Stimulated activated CD4-positive, alpha-beta T cell treated with anti-CD3 and anti-CD28 coated beads, TNF-alpha, amount 100 ng/mL, for 4 hours (primary cell): ENCODE measurements around the gene ST8SIA3.

Experiments
- DNase-seq, 3 experiments: peaks; one replicate each; pipeline ENCODE4 v3.0.0-alpha.2; 2020; ENCODE audit warnings: low read depth in 3 of 3

The ST8SIA3 gene

GRCh38 chr18:57352271-57352701, at the start of gene ST8SIA3:
ST8SIA3 (plus strand) TSS chr18:57352557; CDS start chr18:57352847, 290 bp downstream.
- DNase-seq = no peak

GRCh38 chr18:57311472-57311871, 40.9 kb upstream of the ST8SIA3 start:
- no peak for DNase-seq

- no peak for DNase-seq
Measured at GRCh38 chr18:57312346-57313144, 39.8 kb upstream of the ST8SIA3 start.

GRCh38 chr18:57320603-57321002, 31.8 kb upstream of the ST8SIA3 start:
- DNase-seq = no peak

GRCh38 chr18:57325491-57326166, 26.7 kb upstream of the ST8SIA3 start:
- no peak for DNase-seq

GRCh38 chr18:57326718-57327323, 25.5 kb upstream of the ST8SIA3 start:
- no peak for DNase-seq

GRCh38 chr18:57328665-57329064, 23.7 kb upstream of the ST8SIA3 start:
- DNase-seq = no peak

- no peak for DNase-seq
Measured at GRCh38 chr18:57329856-57330255, 22.5 kb upstream of the ST8SIA3 start.

GRCh38 chr18:57331718-57332117, 20.6 kb upstream of the ST8SIA3 start:
- DNase-seq = no peak

GRCh38 chr18:57333940-57334339, 18.4 kb upstream of the ST8SIA3 start:
- DNase-seq = no peak

- DNase-seq = no peak
Measured at GRCh38 chr18:57334383-57334782, 18.0 kb upstream of the ST8SIA3 start.

GRCh38 chr18:57336343-57336742, 16.0 kb upstream of the ST8SIA3 start:
- no peak for DNase-seq

- DNase-seq = no peak
Measured at GRCh38 chr18:57337890-57338289, 14.5 kb upstream of the ST8SIA3 start.

GRCh38 chr18:57343833-57344232, 8.5 kb upstream of the ST8SIA3 start:
- no peak for DNase-seq

- no peak for DNase-seq
Measured at GRCh38 chr18:57346876-57347275, 5.5 kb upstream of the ST8SIA3 start.

GRCh38 chr18:57347784-57348183, 4.6 kb upstream of the ST8SIA3 start:
- DNase-seq = no peak

GRCh38 chr18:57352761-57353136, 392 bp downstream of the ST8SIA3 start:
- DNase-seq = no peak

GRCh38 chr18:57353137-57353939, 981 bp downstream of the ST8SIA3 start:
- DNase-seq = no peak

- DNase-seq = no peak
Measured at GRCh38 chr18:57353940-57354461, 1.6 kb downstream of the ST8SIA3 start.

- DNase-seq = no peak
Measured at GRCh38 chr18:57359433-57359832, 7.1 kb downstream of the ST8SIA3 start.

- DNase-seq = no peak
Measured at GRCh38 chr18:57362714-57363113, 10.4 kb downstream of the ST8SIA3 start.

- DNase-seq = no peak
Measured at GRCh38 chr18:57364460-57364859, 12.1 kb downstream of the ST8SIA3 start.
